H9 (cell line): ENCODE measurements around the gene PXDN. TPM values are rescaled to one million over a fixed set of nuclear protein-coding genes. Genes with fewer than 3 reads are reported as not detected.
"Not testable (repeated sequence)": the region's sequence is repeated elsewhere in the genome, so short reads cannot be mapped to it uniquely, and the experiment has no call there.

Experiments
- DNase-seq: peaks from one replicate; pipeline ENCODE4 v3.0.0-alpha.2; 2017
- H2AFZ ChIP-seq: one replicate; pipeline ENCODE4 v1.6.1; 2013; ENCODE audit warnings: mild to moderate bottlenecking, low read length, control low read depth, moderate library complexity
- H2AK5ac ChIP-seq: 2 replicates; pipeline ENCODE4 v1.6.1; 2013; ENCODE audit warnings: low read length, control low read depth, mixed read lengths; ENCODE audit not compliant: insufficient read length
- H2BK120ac ChIP-seq: one replicate; pipeline ENCODE4 v1.6.1; 2013; ENCODE audit warnings: low read depth, mild to moderate bottlenecking, low read length, control low read depth, inconsistent platforms; ENCODE audit not compliant: poor library complexity, severe bottlenecking
- H2BK12ac ChIP-seq: 2 replicates; pipeline ENCODE4 v1.6.1; 2013; ENCODE audit warnings: low read length, control low read depth, mixed read lengths, low read depth; ENCODE audit not compliant: insufficient read length
- H2BK15ac ChIP-seq: 2 replicates; pipeline ENCODE4 v1.6.1; 2013; ENCODE audit warnings: low read depth, low read length, control low read depth
- H2BK20ac ChIP-seq: one replicate; pipeline ENCODE4 v1.6.1; 2013; ENCODE audit warnings: low read depth, mild to moderate bottlenecking, low read length, control low read depth, inconsistent platforms; ENCODE audit not compliant: poor library complexity, severe bottlenecking
- H2BK5ac ChIP-seq: 2 replicates; pipeline ENCODE4 v1.6.1; 2013; ENCODE audit warnings: low read length, control low read depth, mixed read lengths; ENCODE audit not compliant: insufficient read length
- H3K14ac ChIP-seq: 2 replicates; pipeline ENCODE4 v1.6.1; 2013; ENCODE audit warnings: low read length, control low read depth; ENCODE audit not compliant: insufficient read depth
- H3K18ac ChIP-seq: 2 replicates; pipeline ENCODE4 v1.6.1; 2013; ENCODE audit warnings: low read depth, mild to moderate bottlenecking, mixed read lengths, low read length, control low read depth; ENCODE audit not compliant: insufficient read length
- H3K23ac ChIP-seq: 2 replicates; pipeline ENCODE4 v1.6.1; 2013; ENCODE audit warnings: low read length, control low read depth, mixed read lengths, low read depth; ENCODE audit not compliant: insufficient read length
- H3K23me2 ChIP-seq: 2 replicates; pipeline ENCODE4 v1.6.1; 2013; ENCODE audit warnings: low read depth, mild to moderate bottlenecking, mixed read lengths, low read length, control low read depth; ENCODE audit not compliant: insufficient read length, poor library complexity, severe bottlenecking
- H3K27ac ChIP-seq: 2 replicates; pipeline ENCODE4 v1.5.1; 2013; ENCODE audit warnings: low read length, control low read depth, mixed read lengths, low read depth; ENCODE audit not compliant: insufficient read length
- H3K27me3 ChIP-seq: 2 replicates; pipeline ENCODE4 v1.6.1; 2013; ENCODE audit warnings: low read length, control low read depth, inconsistent platforms; ENCODE audit not compliant: insufficient read depth
- H3K4ac ChIP-seq: 2 replicates; pipeline ENCODE4 v1.6.1; 2013; ENCODE audit warnings: low read depth, mild to moderate bottlenecking, control low read depth, inconsistent platforms, low read length, moderate library complexity
- H3K4me1 ChIP-seq: 2 replicates; pipeline ENCODE4 v1.6.1; 2013; ENCODE audit warnings: low read length, control low read depth, inconsistent platforms; ENCODE audit not compliant: insufficient read depth
- H3K4me2 ChIP-seq: 2 replicates; pipeline ENCODE4 v1.6.1; 2013; ENCODE audit warnings: low read length, control low read depth, mixed read lengths; ENCODE audit not compliant: insufficient read length, insufficient read depth
- H3K56ac ChIP-seq: 2 replicates; pipeline ENCODE4 v1.6.1; 2013; ENCODE audit warnings: low read depth, mild to moderate bottlenecking, mixed read lengths, low read length, control low read depth; ENCODE audit not compliant: insufficient read length
- H3K79me1 ChIP-seq: 2 replicates; pipeline ENCODE4 v1.6.1; 2013; ENCODE audit warnings: low read depth, mild to moderate bottlenecking, moderate library complexity, low read length, control low read depth, inconsistent platforms; ENCODE audit not compliant: insufficient read depth, poor library complexity, severe bottlenecking
- H3K79me2 ChIP-seq: 2 replicates; pipeline ENCODE4 v1.6.1; 2013; ENCODE audit warnings: low read length, control low read depth, inconsistent platforms; ENCODE audit not compliant: insufficient read depth
- H3K9ac ChIP-seq: 2 replicates; pipeline ENCODE4 v1.6.1; 2013; ENCODE audit warnings: low read length, control low read depth, mixed read lengths; ENCODE audit not compliant: insufficient read length; ENCODE audit errors: extremely low read depth
- H3K9me3 ChIP-seq: one replicate; pipeline ENCODE4 v1.6.1; 2013; ENCODE audit warnings: low read depth, low read length, inconsistent platforms; ENCODE audit not compliant: control insufficient read depth
- H3T11ph ChIP-seq: one replicate; pipeline ENCODE4 v1.6.1; 2013; ENCODE audit warnings: mild to moderate bottlenecking, low read length, control low read depth, inconsistent platforms
- H4K20me1 ChIP-seq: one replicate; pipeline ENCODE4 v1.6.1; 2013; ENCODE audit not compliant: control insufficient read depth, insufficient read length, insufficient read depth
- H4K5ac ChIP-seq: 2 replicates; pipeline ENCODE4 v1.6.1; 2013; ENCODE audit warnings: low read depth, mild to moderate bottlenecking, mixed read lengths, low read length, control low read depth; ENCODE audit not compliant: insufficient read length
- H4K8ac ChIP-seq: replicated peaks from 2 replicates; pipeline ENCODE4 v1.6.1; 2013; ENCODE audit warnings: low read length, control low read depth, mixed read lengths, low read depth; ENCODE audit not compliant: insufficient read length
- H4K91ac ChIP-seq: 2 replicates; pipeline ENCODE4 v1.6.1; 2013; ENCODE audit warnings: low read depth, mild to moderate bottlenecking, moderate library complexity, mixed read lengths, low read length, control low read depth; ENCODE audit not compliant: insufficient read length
- H3K27ac Mint-ChIP-seq, 3 experiments: 2 replicates in 2 of 3; 3 replicates in 1 of 3; pipeline ENCODE4 v1.8.0; 2020 to 2021; ENCODE audit warnings: mixed read lengths in 3 of 3, mild to moderate bottlenecking in 1 of 3, moderate library complexity in 1 of 3
- H3K27me3 Mint-ChIP-seq: 2 replicates; pipeline ENCODE4 v1.8.0; 2021; ENCODE audit warnings: low read depth, mild to moderate bottlenecking, moderate library complexity, mixed read lengths
- H3K36me3 Mint-ChIP-seq, 3 experiments: 2 replicates in 2 of 3; 3 replicates in 1 of 3; pipeline ENCODE4 v1.8.0; 2020 to 2021; ENCODE audit warnings: low read depth in 3 of 3, mixed read lengths in 3 of 3; ENCODE audit not compliant: insufficient read depth in 1 of 3
- H3K4me1 Mint-ChIP-seq, 2 experiments: 2 replicates each; pipeline ENCODE4 v1.8.0; 2020; ENCODE audit warnings: mixed read lengths in 2 of 2
- H3K4me3 Mint-ChIP-seq, 2 experiments: 2 replicates in 1 of 2; 3 replicates in 1 of 2; pipeline ENCODE4 v1.8.0; 2020 to 2021; ENCODE audit warnings: mild to moderate bottlenecking in 2 of 2, mixed read lengths in 2 of 2, moderate library complexity in 1 of 2
- H3K9me3 Mint-ChIP-seq, 2 experiments: 2 replicates in 1 of 2; 3 replicates in 1 of 2; pipeline ENCODE4 v1.8.0; 2020; ENCODE audit warnings: mild to moderate bottlenecking in 2 of 2, mixed read lengths in 2 of 2, moderate library complexity in 1 of 2
- WGBS: extraction: QIAGEN DNeasy Blood & Tissue Kit; methylation state at CpG from one replicate; pipeline ENCODE4 v1.1.7; 2013; ENCODE audit warnings: missing lambda C conversion rate, low lambda C conversion rate, mixed read lengths; ENCODE audit not compliant: insufficient read length; ENCODE audit errors: extremely low coverage; 5-methylcytosine and 5-hydroxymethylcytosine counted together
- total RNA-seq: library from RNA; stranded (reverse); gene quantifications from 2 replicates; pipeline ENCODE4 v1.2.1, GENCODE V29; 2021
- TF ChIP-seq, protein P1 (sequence below): fragments of 200-600 bp; sonication (generic); conservative IDR thresholded peaks from 3 replicates; pipeline ENCODE4 v1.8.0; 2021; ENCODE audit warnings: antibody characterized with exemption, mild to moderate bottlenecking

PXDN gene
- total RNA-seq, 1 experiment from 2014 or later = 146 TPM

DNA sequence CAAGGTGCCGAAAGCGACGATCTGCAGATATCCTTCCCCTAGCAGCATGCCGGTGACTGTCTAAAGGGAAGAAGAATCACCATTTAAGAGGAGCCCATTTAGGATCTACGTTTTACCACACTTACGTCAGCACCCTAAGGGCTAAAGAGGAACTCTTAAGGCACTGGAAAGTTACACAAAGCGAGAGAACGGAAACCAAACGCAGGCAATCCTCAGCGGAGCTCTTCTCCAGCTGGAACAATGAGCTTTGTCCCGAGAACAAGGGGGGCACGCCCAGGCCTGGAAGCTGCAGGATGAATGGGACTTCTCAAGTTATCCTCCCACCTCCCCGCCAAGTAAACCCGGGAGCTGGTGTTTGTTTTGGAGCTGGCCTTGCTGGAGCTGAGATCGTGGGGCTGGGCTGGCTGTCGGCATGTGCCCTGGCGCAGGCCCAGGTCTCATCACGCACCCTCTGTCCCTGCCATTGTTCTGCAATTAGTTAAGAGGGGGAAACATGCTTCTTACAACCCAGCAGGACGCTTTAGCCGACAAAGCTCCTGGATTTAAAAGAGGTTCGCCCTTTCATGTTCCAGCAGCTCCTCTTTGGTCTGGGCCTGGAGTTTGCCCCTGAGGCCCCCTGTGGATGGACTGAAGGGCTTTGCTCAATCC is 36.4 kb downstream of the PXDN start:
- peaks cover 36 to 43% of the 10 kb centered on the region in 2 experiments for H3K4me1 Mint-ChIP-seq
- H3K4ac ChIP-seq = no peak overlapping the region
- H3T11ph ChIP-seq = no peak overlapping the region
- H3K9me3 ChIP-seq = no peaks in the 10 kb centered on the region
- no peak overlapping the region for H3K18ac ChIP-seq
- peak overlapping the region; percentile 17 for H3K4me2 ChIP-seq
- H3K27ac ChIP-seq = no peak overlapping the region
- no peak overlapping the region for H4K5ac ChIP-seq
- H2AFZ ChIP-seq = no peak overlapping the region
- H3K23ac ChIP-seq = no peak overlapping the region
- H2BK5ac ChIP-seq = no peak overlapping the region
- H3K36me3 Mint-ChIP-seq = peaks cover 0 to 2% (median 0%) of the 10 kb centered on the region in 3 experiments; a peak in 3 of 7 replicates
- DNase-seq = peak; percentile 82
- no peak overlapping the region for H4K8ac ChIP-seq
- no CpG with 5 or more reads among the region's 21 CpGs for WGBS
- H3K27me3 ChIP-seq = no peaks in the 10 kb centered on the region
- H3K79me2 ChIP-seq = no peaks in the 10 kb centered on the region; the same call in 1 of the 2 replicates
- H3K23me2 ChIP-seq = no peaks in the 10 kb centered on the region
- no peak overlapping the region for H4K91ac ChIP-seq
- H2BK20ac ChIP-seq = no peak overlapping the region
- peak overlapping the region; percentile 29 to 43; a peak in 4 of 5 replicates for H3K4me3 Mint-ChIP-seq
- no peak overlapping the region for H3K14ac ChIP-seq
- H2AK5ac ChIP-seq = no peak overlapping the region
- no peak overlapping the region for H2BK15ac ChIP-seq
- H3K4me1 ChIP-seq = peaks cover 4% of the 10 kb centered on the region; the same call in 1 of the 2 replicates
- peak overlapping the region; percentile 48 to 94 (median 79); a peak in 4 of 7 replicates for H3K27ac Mint-ChIP-seq
- no peak overlapping the region for H2BK12ac ChIP-seq
- no peaks in the 10 kb centered on the region; a peak in 1 of 5 replicates for H3K9me3 Mint-ChIP-seq
- H4K20me1 ChIP-seq = peaks cover 4% of the 10 kb centered on the region
- no peak overlapping the region for H3K56ac ChIP-seq
- peaks cover 3% of the 10 kb centered on the region for H3K27me3 Mint-ChIP-seq
- no peak overlapping the region for H2BK120ac ChIP-seq
- no peaks in the 10 kb centered on the region for H3K79me1 ChIP-seq
- no peak overlapping the region for H3K9ac ChIP-seq
- TF ChIP-seq, protein P1, sequence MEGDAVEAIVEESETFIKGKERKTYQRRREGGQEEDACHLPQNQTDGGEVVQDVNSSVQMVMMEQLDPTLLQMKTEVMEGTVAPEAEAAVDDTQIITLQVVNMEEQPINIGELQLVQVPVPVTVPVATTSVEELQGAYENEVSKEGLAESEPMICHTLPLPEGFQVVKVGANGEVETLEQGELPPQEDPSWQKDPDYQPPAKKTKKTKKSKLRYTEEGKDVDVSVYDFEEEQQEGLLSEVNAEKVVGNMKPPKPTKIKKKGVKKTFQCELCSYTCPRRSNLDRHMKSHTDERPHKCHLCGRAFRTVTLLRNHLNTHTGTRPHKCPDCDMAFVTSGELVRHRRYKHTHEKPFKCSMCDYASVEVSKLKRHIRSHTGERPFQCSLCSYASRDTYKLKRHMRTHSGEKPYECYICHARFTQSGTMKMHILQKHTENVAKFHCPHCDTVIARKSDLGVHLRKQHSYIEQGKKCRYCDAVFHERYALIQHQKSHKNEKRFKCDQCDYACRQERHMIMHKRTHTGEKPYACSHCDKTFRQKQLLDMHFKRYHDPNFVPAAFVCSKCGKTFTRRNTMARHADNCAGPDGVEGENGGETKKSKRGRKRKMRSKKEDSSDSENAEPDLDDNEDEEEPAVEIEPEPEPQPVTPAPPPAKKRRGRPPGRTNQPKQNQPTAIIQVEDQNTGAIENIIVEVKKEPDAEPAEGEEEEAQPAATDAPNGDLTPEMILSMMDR = no peak

DNA sequence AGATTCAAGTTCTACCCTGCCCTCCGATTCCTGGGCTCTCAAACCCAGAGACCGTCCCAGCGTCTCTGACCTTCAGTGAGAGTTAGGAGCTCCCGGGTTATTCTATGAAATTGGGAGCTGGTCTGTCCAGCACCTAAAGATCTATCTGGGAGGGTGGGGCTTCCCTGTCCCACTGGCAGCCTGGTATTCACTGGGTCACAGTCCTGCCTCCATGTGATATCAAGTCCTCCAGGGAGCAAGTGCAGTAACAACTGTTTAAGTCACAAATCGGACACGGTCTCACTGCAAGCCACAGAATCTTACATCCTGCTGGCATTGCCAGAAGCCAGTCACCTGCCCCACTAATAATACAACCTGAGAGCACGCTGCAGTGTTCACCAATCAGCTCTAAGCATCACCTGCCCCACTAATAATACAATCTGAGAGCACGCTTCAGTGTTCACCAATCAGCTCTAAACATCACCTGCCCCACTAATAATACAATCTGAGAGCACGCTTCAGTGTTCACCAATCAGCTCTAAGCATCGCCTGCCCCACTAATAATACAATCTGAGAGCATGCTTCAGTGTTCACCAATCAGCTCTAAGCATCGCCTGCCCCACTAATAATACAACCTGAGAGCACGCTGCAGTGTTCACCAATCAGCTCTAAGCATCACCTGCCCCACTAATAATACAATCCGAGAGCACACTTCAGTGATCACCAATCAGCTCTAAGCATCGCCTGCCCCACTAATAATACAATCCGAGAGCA is 38.0 kb downstream of the PXDN start:
- not testable (repeated sequence) for H3K27ac Mint-ChIP-seq, H3K4me3 Mint-ChIP-seq, H4K91ac ChIP-seq, H3K9me3 Mint-ChIP-seq, H3K27ac ChIP-seq, H3K27me3 Mint-ChIP-seq, H2BK120ac ChIP-seq, H2BK15ac ChIP-seq, H2AFZ ChIP-seq, H3K4me2 ChIP-seq, H2BK12ac ChIP-seq, H3K27me3 ChIP-seq, H3K18ac ChIP-seq, H4K20me1 ChIP-seq, H2BK5ac ChIP-seq, H3K9ac ChIP-seq, H3K23ac ChIP-seq, H3K56ac ChIP-seq, DNase-seq, H3K4ac ChIP-seq, H4K5ac ChIP-seq, H3K4me1 ChIP-seq, H3K36me3 Mint-ChIP-seq, H2AK5ac ChIP-seq, H3K23me2 ChIP-seq, H2BK20ac ChIP-seq, H3T11ph ChIP-seq, H3K79me1 ChIP-seq, H4K8ac ChIP-seq, H3K79me2 ChIP-seq, H3K9me3 ChIP-seq
- WGBS = no CpG with 5 or more reads among the region's 15 CpGs
- H3K4me1 Mint-ChIP-seq = peaks cover 50 to 59% of the 10 kb centered on the region in 2 experiments
- 0 out of 2 replicates have a peak overlapping the region, but pooled peaks have one; percentile 37 for H3K14ac ChIP-seq
